K562 (cell line): ENCODE results near the gene CEACAM7. TPM values are rescaled to one million over a fixed set of nuclear protein-coding genes. Genes with fewer than 3 reads are reported as not detected.

ENCODE experiments used
- CCNT2 ChIP-seq: IDR thresholded peaks from 2 replicates; pipeline ENCODE4 v1.6.1; 2011; ENCODE audit warnings: borderline replicate concordance, low read depth, mild to moderate bottlenecking, moderate library complexity, mixed read lengths, low read length; ENCODE audit not compliant: insufficient read length; ENCODE audit errors: extremely low read depth
- COPS2 ChIP-seq: fragments of 450-650 bp; conservative IDR thresholded peaks from 2 replicates; pipeline ENCODE4 v1.6.1; 2016; ENCODE audit warnings: mild to moderate bottlenecking, moderate library complexity
- CREB3 ChIP-seq: fragments of 450-650 bp; conservative IDR thresholded peaks from 2 replicates; pipeline ENCODE4 v1.6.1; 2016; ENCODE audit warnings: missing genetic modification characterization, low read depth, mild to moderate bottlenecking, missing compliant biosample characterization, moderate library complexity
- ESRRA ChIP-seq: fragments of 450-650 bp; IDR thresholded peaks from 2 replicates; pipeline ENCODE4 v1.6.1; 2014; ENCODE audit warnings: low read depth, mild to moderate bottlenecking, moderate library complexity, borderline replicate concordance
- HDAC3 ChIP-seq: fragments of 450-650 bp; IDR thresholded peaks from 2 replicates; pipeline ENCODE4 v1.6.1; 2018; ENCODE audit warnings: borderline replicate concordance, mild to moderate bottlenecking, moderate library complexity; ENCODE audit not compliant: partially characterized antibody
- KAT2B ChIP-seq: IDR thresholded peaks from one replicate; pipeline ENCODE4 v1.6.1; 2012; ENCODE audit warnings: low read depth, mild to moderate bottlenecking, control low read depth, inconsistent platforms, low read length, moderate library complexity
- MAZ ChIP-seq, 2 experiments: fragments of 450-650 bp in 1 of 2; sonication (generic) in 1 of 2; formaldehyde crosslinking; IDR thresholded peaks in 1 of 2; conservative IDR thresholded peaks in 1 of 2; 2 replicates each; pipeline versions ENCODE4 v1.4.0 to v1.5.0; 2020; ENCODE audit warnings: mild to moderate bottlenecking in 1 of 2, missing genetic modification reagents in 1 of 2
- ZNF143 ChIP-seq: sonication (generic); formaldehyde crosslinking; IDR thresholded peaks from 2 replicates; pipeline ENCODE4 v1.9.0; 2022; ENCODE audit warnings: mild to moderate bottlenecking, missing genetic modification reagents
- ZNF146 ChIP-seq: IDR thresholded peaks from one replicate; pipeline ENCODE4 v1.6.1; 2018; ENCODE audit warnings: missing compliant biosample characterization; ENCODE audit not compliant: unreplicated experiment
- ZNF232 ChIP-seq: sonication (generic); formaldehyde crosslinking; IDR thresholded peaks from 2 replicates; pipeline ENCODE4 v1.8.0; 2022; ENCODE audit warnings: mild to moderate bottlenecking, missing genetic modification reagents
- polyA plus RNA-seq, 8 experiments: library from polyadenylated mRNA; depleted of rRNA in 4 of 8; stranded (reverse) in 5 of 8; unstranded in 3 of 8; fragments of >200 nt; fragmentation: Nextera tagmentation in 2 of 8; fragmentation: Illumina TruSeq in 1 of 8; extraction: Ambion mirVana in 2 of 8; extraction: Trizol in 1 of 8; gene quantifications; 2 replicates each; pipeline versions ENCODE4 v1.2.1 to v1.2.3, GENCODE V29; 2011 to 2014; ENCODE audit warnings: inconsistent platforms in 1 of 8, missing spikeins in 1 of 8
- total RNA-seq, 7 experiments: library from RNA; depleted of rRNA in 6 of 7; stranded (reverse); fragments of >200 nt in 6 of 7; fragmentation: Illumina TruSeq in 2 of 7; extraction: Trizol in 2 of 7; gene quantifications; 2 replicates each; pipeline versions ENCODE4 v1.2.1 to v1.2.3, GENCODE V29; 2011 to 2021; ENCODE audit warnings: low replicate concordance in 1 of 7
- TF ChIP-seq, protein P1 (sequence below), 2 experiments: fragments of 450-650 bp; conservative IDR thresholded peaks; 2 replicates each; pipeline ENCODE4 v1.6.1; 2017; ENCODE audit warnings: mild to moderate bottlenecking in 2 of 2, moderate library complexity in 2 of 2
- TF ChIP-seq, protein P2 (sequence below): fragments of 450-650 bp; formaldehyde crosslinking; IDR thresholded peaks from 2 replicates; pipeline ENCODE4 v1.4.0; 2022; ENCODE audit warnings: mild to moderate bottlenecking, moderate library complexity

Gene CEACAM7
- total and polyA plus RNA-seq, 9 of the 15 experiments (the other 6 are each of a cell fraction or from before 2014, with no cell fraction given), result not detected

DNA sequence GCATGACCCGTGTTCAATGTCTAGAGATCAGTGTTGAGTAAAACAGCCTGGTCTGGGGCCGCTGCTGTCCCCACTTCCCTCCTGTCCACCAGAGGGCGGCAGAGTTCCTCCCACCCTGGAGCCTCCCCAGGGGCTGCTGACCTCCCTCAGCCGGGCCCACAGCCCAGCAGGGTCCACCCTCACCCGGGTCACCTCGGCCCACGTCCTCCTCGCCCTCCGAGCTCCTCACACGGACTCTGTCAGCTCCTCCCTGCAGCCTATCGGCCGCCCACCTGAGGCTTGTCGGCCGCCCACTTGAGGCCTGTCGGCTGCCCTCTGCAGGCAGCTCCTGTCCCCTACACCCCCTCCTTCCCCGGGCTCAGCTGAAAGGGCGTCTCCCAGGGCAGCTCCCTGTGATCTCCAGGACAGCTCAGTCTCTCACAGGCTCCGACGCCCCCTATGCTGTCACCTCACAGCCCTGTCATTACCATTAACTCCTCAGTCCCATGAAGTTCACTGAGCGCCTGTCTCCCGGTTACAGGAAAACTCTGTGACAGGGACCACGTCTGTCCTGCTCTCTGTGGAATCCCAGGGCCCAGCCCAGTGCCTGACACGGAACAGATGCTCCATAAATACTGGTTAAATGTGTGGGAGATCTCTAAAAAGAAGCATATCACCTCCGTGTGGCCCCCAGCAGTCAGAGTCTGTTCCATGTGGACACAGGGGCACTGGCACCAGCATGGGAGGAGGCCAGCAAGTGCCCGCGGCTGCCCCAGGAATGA lies 18.9 kb upstream of the CEACAM7 start (continued):
- TF ChIP-seq, protein P1, sequence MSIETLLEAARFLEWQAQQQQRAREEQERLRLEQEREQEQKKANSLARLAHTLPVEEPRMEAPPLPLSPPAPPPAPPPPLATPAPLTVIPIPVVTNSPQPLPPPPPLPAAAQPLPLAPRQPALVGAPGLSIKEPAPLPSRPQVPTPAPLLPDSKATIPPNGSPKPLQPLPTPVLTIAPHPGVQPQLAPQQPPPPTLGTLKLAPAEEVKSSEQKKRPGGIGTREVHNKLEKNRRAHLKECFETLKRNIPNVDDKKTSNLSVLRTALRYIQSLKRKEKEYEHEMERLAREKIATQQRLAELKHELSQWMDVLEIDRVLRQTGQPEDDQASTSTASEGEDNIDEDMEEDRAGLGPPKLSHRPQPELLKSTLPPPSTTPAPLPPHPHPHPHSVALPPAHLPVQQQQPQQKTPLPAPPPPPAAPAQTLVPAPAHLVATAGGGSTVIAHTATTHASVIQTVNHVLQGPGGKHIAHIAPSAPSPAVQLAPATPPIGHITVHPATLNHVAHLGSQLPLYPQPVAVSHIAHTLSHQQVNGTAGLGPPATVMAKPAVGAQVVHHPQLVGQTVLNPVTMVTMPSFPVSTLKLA (conservative IDR thresholded peaks at IDR 0.05), result no peak
- TF ChIP-seq, protein P2, sequence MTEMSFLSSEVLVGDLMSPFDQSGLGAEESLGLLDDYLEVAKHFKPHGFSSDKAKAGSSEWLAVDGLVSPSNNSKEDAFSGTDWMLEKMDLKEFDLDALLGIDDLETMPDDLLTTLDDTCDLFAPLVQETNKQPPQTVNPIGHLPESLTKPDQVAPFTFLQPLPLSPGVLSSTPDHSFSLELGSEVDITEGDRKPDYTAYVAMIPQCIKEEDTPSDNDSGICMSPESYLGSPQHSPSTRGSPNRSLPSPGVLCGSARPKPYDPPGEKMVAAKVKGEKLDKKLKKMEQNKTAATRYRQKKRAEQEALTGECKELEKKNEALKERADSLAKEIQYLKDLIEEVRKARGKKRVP, result no peak
- TF ChIP-seq CCNT2 (no peak), CREB3 (tag) (no peak), ZNF143 (no peak), KAT2B (no peak), COPS2 (no peak), HDAC3 (no peak), ESRRA (no peak; the same call in 1 of the 2 replicates), ZNF232 (CRISPR knock-in tag) (no peak), MAZ (CRISPR knock-in tag; conservative IDR thresholded peaks at IDR 0.05 in 1 of 2, IDR thresholded peaks at IDR 0.05 in 1 of 2) (peak; percentile 72 to 79), ZNF146 (CRISPR knock-in tag) (no peak)
